H1 (cell line): ENCODE results near the gene SENP7. TPM values are rescaled to one million over a fixed set of nuclear protein-coding genes. Genes with fewer than 3 reads are reported as not detected.

Experiments
- polyA plus RNA-seq, 7 experiments: library from polyadenylated mRNA; depleted of rRNA in 3 of 7; stranded (reverse) in 5 of 7; unstranded in 2 of 7; fragments of >200 nt in 5 of 7; fragments of 200-250 nt in 2 of 7; gene quantifications; 1 replicate in 5 of 7; 2 replicates in 1 of 7; 4 replicates in 1 of 7; pipeline versions ENCODE4 v1.2.1 to v1.2.3, GENCODE V29; 2011 to 2013; ENCODE audit warnings: missing spikeins in 2 of 7, mixed read lengths in 2 of 7
- total RNA-seq: library from RNA; stranded (reverse); fragmentation: NEBNext Ultra II Directional; extraction: Animal tissue kit (Norgen Biotek cat#: 25700); gene quantifications from 2 replicates; pipeline ENCODE4 v1.2.1, GENCODE V29; 2021
- TF ChIP-seq, protein P1 (sequence below): fragments of 300-600 bp; sonication (generic); IDR thresholded peaks from 2 replicates; pipeline ENCODE4 v1.7.1; 2012; ENCODE audit warnings: low read length, moderate library complexity, mild to moderate bottlenecking, inconsistent platforms; ENCODE audit not compliant: insufficient replicate concordance

The SENP7 gene
- total and polyA plus RNA-seq, 2 of the 8 experiments (the other 6 are each of a cell fraction or from before 2014, with no cell fraction given): 2.8 to 7.8 TPM

DNA sequence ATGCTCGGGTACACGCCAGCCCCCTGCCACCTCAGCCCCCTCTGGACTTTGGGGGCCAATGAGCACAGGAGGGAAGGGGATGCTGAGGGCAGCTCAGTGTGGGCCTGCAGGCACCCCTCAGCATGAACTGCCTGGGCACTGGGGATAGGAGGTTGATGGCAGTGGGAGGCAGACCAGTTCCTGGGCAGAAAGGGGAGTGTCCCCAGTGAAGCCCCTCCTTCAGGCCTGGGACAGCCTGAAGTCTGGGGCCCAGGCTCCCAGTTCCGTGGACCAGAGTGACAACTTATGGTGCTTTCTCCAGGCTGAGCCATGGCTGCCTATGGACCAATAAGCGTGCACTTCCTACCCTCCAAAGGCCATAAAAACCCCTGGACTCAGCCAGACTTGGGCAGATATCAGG, 129.4 kb downstream of the SENP7 start (continued):
- TF ChIP-seq, protein P1, sequence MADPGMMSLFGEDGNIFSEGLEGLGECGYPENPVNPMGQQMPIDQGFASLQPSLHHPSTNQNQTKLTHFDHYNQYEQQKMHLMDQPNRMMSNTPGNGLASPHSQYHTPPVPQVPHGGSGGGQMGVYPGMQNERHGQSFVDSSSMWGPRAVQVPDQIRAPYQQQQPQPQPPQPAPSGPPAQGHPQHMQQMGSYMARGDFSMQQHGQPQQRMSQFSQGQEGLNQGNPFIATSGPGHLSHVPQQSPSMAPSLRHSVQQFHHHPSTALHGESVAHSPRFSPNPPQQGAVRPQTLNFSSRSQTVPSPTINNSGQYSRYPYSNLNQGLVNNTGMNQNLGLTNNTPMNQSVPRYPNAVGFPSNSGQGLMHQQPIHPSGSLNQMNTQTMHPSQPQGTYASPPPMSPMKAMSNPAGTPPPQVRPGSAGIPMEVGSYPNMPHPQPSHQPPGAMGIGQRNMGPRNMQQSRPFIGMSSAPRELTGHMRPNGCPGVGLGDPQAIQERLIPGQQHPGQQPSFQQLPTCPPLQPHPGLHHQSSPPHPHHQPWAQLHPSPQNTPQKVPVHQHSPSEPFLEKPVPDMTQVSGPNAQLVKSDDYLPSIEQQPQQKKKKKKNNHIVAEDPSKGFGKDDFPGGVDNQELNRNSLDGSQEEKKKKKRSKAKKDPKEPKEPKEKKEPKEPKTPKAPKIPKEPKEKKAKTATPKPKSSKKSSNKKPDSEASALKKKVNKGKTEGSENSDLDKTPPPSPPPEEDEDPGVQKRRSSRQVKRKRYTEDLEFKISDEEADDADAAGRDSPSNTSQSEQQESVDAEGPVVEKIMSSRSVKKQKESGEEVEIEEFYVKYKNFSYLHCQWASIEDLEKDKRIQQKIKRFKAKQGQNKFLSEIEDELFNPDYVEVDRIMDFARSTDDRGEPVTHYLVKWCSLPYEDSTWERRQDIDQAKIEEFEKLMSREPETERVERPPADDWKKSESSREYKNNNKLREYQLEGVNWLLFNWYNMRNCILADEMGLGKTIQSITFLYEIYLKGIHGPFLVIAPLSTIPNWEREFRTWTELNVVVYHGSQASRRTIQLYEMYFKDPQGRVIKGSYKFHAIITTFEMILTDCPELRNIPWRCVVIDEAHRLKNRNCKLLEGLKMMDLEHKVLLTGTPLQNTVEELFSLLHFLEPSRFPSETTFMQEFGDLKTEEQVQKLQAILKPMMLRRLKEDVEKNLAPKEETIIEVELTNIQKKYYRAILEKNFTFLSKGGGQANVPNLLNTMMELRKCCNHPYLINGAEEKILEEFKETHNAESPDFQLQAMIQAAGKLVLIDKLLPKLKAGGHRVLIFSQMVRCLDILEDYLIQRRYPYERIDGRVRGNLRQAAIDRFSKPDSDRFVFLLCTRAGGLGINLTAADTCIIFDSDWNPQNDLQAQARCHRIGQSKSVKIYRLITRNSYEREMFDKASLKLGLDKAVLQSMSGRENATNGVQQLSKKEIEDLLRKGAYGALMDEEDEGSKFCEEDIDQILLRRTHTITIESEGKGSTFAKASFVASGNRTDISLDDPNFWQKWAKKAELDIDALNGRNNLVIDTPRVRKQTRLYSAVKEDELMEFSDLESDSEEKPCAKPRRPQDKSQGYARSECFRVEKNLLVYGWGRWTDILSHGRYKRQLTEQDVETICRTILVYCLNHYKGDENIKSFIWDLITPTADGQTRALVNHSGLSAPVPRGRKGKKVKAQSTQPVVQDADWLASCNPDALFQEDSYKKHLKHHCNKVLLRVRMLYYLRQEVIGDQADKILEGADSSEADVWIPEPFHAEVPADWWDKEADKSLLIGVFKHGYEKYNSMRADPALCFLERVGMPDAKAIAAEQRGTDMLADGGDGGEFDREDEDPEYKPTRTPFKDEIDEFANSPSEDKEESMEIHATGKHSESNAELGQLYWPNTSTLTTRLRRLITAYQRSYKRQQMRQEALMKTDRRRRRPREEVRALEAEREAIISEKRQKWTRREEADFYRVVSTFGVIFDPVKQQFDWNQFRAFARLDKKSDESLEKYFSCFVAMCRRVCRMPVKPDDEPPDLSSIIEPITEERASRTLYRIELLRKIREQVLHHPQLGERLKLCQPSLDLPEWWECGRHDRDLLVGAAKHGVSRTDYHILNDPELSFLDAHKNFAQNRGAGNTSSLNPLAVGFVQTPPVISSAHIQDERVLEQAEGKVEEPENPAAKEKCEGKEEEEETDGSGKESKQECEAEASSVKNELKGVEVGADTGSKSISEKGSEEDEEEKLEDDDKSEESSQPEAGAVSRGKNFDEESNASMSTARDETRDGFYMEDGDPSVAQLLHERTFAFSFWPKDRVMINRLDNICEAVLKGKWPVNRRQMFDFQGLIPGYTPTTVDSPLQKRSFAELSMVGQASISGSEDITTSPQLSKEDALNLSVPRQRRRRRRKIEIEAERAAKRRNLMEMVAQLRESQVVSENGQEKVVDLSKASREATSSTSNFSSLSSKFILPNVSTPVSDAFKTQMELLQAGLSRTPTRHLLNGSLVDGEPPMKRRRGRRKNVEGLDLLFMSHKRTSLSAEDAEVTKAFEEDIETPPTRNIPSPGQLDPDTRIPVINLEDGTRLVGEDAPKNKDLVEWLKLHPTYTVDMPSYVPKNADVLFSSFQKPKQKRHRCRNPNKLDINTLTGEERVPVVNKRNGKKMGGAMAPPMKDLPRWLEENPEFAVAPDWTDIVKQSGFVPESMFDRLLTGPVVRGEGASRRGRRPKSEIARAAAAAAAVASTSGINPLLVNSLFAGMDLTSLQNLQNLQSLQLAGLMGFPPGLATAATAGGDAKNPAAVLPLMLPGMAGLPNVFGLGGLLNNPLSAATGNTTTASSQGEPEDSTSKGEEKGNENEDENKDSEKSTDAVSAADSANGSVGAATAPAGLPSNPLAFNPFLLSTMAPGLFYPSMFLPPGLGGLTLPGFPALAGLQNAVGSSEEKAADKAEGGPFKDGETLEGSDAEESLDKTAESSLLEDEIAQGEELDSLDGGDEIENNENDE: no peak
